Activated CD4-positive, CD25-positive, alpha-beta regulatory T cell treated with anti-CD3 and anti-CD28 coated beads, Interleukin-2, amount 50 U/mL, for 24 hours (primary cell): ENCODE results near the gene ADAM8.
A peak's percentile ranks its signal among the peaks of the same experiment; 100 is the strongest.
"Not testable (repeated sequence)": the region's sequence is repeated elsewhere in the genome, so short reads cannot be mapped to it uniquely, and the experiment has no call there.

Source experiments
- ATAC-seq, 2 donors: fragments of 150-1000 bp; cut with Tn5 transposase; one replicate each; pipeline ENCODE4 v1.10.0; 2021; ENCODE audit warnings: mild to moderate bottlenecking in 1 of 2, moderate library complexity in 1 of 2

Gene ADAM8

GRCh38 chr10:133229265-133230043 lies 47.2 kb downstream of the ADAM8 start:
- ATAC-seq = no peak

DNA sequence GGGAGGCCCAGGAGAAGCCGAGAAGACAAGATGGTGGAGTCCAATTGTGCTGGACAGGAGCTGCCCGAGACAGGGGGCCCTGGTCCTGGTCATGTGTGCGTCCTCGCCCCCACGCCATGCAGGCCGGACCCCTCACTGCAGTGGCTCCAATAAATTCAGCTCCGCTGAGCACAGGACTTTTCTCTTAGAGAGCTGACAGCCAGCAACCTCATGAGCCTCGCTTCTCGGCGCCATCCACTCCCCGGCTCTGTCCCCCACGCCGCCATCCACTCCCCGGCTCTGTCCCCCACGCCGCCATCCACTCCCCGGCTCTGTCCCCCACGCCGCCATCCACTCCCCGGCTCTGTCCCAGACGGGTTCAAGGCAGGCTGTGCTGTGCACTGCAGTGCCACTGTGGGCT lies 49.4 kb downstream of the ADAM8 start:
- no peak for ATAC-seq

- ATAC-seq = peak in 1 of 2 donors; percentile 37
Measured at GRCh38 chr10:133226251-133226808, 50.3 kb downstream of the ADAM8 start.

DNA sequence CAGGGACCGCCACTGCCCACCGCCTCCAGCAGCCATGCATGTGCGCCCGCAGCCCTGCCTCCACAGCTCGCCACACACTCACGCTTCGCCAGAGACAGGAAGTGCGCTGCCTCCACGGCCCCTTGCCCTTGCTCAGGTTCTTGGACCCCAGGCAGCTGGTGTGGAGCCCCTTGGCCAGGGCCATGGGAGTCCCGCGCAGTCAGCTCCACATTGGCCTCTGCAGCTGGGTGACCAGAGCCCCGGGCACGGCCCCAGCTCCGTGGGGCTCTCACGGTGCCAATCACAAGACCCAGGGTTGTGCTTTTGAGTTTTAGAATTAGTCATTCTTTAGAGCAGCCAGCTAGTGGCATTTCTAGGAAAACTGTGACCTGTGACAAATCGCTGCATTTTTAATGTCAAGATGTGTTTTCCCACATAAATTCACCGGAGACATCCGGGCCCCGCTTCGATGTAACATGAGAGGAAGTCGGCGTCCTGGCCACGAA lies 50.9 kb downstream of the ADAM8 start:
- peak; percentile 53 to 59 for ATAC-seq

DNA sequence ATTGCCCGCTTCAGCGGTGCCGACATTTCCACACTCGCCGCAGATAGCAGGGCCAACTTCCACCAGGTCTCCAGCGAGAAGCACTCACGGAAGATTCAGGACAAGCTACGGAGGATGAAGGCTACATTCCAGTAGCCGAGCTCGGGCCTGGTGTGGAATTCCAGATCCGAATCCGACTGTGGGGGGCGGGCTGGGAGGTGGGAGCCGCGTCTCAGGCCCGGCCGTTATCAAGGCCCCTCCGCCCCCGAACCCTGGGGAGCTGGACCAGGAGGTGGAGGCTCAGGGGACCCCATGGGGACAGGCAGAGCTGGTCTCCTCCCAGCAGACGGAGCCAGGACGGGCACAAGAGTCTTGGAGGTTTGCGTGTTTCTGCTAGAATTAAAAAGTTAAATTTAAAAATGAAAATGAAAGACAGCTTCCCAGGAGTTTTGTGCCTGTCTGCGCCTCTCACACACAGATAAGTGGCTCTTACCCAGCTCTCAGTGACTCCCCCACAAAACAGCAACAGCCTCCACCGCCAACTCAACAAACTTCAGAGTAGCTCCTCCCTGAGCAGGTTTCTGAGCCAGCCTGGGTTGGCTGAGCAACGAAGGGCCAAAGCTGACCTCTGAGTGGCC lies 51.8 kb downstream of the ADAM8 start:
- ATAC-seq = no peak

DNA sequence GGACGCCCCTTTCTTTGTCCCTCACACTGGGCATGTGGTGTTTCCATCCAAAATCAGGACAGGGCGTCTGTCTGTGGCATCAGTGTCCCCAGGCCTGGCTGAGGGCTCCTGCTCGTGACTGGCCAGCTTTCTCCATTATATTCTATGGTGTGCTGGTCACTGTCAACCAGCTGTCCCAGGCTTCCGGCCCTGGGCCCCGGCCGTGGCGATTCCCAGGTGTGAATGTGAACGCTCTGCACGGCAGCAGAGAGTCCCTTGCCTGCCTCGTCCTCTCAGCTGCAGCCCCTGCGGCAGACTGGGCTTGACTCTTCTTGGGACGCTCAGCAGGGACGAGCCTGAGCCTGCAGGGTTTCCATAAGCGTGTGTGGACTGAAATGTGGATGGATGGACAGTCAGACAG lies 52.6 kb downstream of the ADAM8 start:
- ATAC-seq = no peak

DNA sequence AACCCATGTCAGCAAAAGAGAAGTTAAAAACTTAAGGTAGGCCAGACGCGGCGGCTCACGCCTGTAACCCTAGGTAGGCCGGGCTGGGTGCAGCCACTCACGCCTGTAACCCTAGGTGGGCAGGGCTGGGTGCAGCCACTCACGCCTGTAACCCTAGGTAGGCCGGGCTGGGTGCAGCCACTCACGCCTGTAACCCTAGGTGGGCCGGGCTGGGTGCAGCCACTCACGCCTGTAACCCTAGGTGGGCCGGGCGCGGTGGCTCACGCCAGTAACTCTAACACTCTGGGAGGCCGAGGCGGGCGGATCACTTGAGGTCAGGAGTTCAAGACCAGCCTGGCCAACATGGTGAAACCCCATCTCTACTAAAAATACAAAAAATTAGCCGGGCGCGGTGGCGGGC lies 54.9 kb downstream of the ADAM8 start:
- not testable (repeated sequence) for ATAC-seq

- ATAC-seq = no peak
Measured at GRCh38 chr10:133221331-133221730, 55.3 kb downstream of the ADAM8 start.

DNA sequence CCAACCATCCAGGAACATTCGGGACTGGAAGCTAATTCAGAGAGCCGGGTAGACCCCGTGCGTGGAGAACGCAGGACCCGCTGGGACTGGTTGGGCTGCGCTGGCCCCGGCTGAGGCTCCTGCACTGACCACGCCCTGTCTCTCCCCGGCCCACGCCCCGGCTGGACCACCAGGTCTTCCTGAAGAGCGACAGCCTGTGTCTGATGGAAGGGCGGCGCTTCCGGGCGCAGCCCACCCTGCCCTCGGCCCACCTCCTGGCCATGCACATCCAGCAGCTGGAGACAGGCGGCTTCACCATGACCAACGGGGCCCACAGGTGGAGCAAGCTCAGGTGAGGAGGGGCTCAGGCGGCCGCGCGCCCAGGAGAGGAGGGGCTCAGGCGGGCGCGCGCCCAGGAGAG lies 56.9 kb downstream of the ADAM8 start:
- ATAC-seq = no peak

GRCh38 chr10:133218891-133219290 lies 57.8 kb downstream of the ADAM8 start:
- no peak for ATAC-seq

GRCh38 chr10:133217800-133218589 lies 58.7 kb downstream of the ADAM8 start:
- no peak for ATAC-seq

- no peak for ATAC-seq
Measured at GRCh38 chr10:133216776-133217175, 59.9 kb downstream of the ADAM8 start.

DNA sequence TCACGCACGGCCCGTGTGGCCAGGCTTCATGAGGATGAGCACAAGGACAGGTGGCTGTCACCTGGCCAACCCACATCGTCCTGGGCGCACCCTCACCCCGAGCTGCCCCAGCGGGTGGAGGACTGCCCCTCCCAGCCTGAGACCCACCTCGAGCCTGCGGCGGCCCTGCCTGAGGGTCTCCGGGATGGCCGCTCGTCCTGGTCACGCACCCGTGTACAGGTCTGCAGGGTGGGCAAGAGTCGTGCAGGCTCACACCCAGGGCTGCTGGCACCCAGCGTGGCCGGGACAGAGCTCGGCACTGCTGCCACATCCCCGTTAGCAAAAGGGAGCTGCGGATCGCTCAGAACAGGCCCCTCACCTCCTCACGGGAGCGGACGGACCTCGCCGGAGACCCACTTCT lies 61.1 kb downstream of the ADAM8 start:
- no peak for ATAC-seq

DNA sequence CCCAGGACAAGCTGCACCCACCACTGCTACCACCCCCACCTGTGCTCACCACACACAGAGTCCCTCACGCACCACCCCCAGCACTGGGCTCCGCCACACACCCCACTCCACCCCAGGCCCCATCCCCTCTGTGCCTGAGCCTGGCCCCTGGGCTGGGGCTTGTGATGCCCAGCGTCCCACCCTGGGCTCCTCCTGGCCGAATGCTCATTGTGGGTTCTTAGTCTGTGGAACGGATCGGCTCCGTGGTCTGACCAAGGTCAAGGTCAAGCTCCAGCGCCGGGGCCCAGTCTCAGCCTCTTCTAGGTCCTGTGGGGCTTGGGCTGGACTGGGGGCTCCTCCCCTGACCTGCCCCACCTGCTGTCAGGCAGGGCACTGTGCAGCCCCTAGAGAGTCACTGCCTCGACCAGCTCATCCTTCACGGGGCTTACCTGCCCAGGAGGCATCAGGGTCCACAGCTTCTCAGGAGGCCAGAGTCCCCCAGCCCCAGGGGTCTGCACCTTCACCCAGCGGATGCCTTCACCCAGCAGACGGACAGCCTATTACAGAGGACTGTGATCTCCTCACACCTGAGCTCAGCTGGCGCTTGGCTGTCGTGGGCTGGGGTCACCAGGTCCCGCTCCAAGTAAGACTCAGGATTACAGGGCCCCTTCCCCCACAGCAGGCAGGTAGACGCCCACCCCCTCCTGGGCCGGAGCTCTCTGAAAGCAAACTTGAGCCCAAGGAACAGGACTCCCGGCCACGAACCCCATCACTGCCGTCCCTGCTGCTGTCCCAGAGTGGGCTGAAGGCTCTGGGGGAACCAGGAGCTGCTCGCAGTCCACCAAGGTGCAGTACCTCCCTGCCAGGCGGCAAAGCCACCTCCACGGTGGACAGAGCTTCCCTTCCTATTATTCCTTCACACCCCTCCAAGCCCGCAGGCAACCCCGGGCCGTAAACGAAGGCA lies 61.9 kb downstream of the ADAM8 start:
- ATAC-seq = no peak

GRCh38 chr10:133213641-133214467 lies 62.8 kb downstream of the ADAM8 start:
- no peak for ATAC-seq

DNA sequence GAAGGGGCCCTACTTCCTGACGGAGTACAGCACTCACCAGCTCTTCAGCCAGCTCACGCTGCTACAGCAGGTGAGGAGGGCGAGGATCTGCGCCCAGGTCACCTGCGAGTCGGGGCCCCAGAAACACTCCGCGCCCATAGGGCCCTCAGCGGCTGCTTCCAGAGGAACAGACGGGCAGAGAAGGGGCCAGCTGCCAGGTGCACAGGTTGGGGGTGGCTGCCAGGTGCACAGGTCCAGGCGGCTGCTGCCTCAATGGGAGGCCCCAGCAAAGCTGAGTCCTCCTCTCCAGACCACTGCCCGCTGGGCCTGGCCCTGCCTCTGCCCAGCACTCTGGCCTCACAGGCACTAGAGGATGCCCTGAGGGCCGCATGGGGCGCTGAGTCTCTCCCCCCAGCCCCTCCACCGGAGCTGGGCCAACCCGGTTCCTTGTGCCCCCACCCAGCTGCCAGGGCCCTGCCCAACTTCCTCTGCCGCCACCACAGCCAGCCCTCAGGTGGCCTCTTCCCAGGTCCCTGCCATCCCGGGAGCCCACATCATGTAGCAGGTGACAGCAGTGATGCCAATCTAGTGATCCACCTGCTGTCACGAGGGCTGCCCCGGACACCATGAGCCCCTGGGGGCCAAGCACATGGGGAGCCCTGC lies 63.7 kb downstream of the ADAM8 start:
- ATAC-seq = no peak
